Measurements from ENCODE around the gene ABCE1. TPM values are rescaled to one million over a fixed set of nuclear protein-coding genes. Genes with fewer than 3 reads are reported as not detected.
A peak's percentile ranks its signal among the peaks of the same experiment; 100 is the strongest.

ABCE1 gene
- total and polyA plus RNA-seq, 2 donors (not counting 3 experiments of a cell fraction or from before 2014, with no cell fraction given): 38.4 to 114 TPM

GRCh38 chr4:145178740-145179280 is 80.7 kb downstream of the ABCE1 start:
- Histone ChIP-seq H3K36me3 (ENCODE audit: control insufficient read depth in 2 of 2, extremely low read depth in 1 of 2, insufficient read depth in 2 of 2, low read length in 2 of 2) (peaks cover 1 to 2% of the 10 kb centered on the region in 2 experiments), H3K27me3 (ENCODE audit: control insufficient read depth in 2 of 2, insufficient read depth in 2 of 2, low read length in 2 of 2) (no peaks in the 10 kb centered on the region), H3K9me1 (replicated peaks; ENCODE audit: control insufficient read depth, extremely low read depth, insufficient read depth, low read length) (no peaks in the 10 kb centered on the region), H3K4me1 (ENCODE audit: control insufficient read depth, extremely low read depth, insufficient read depth, low read length) (peaks cover 18% of the 10 kb centered on the region), H3K4me2 (ENCODE audit: insufficient read depth, low read length) (peak overlapping the region; percentile 99), H4K20me1 (replicated peaks; ENCODE audit: control insufficient read depth, extremely low read depth, insufficient read depth, low read length) (peaks cover 6% of the 10 kb centered on the region), H3K4me3 (replicated peaks in 1 of 3; ENCODE audit: insufficient read depth in 1 of 3, low read depth in 1 of 3, low read length in 3 of 3) (peak overlapping the region; percentile 78 to 93 (median 92)), H3K79me2 (ENCODE audit: control insufficient read depth, insufficient read depth, low read length) (peaks cover 58% of the 10 kb centered on the region), H3K27ac (ENCODE audit: insufficient read depth, low read depth, low read length) (peak overlapping the region; percentile 78), H3K9me3 (replicated peaks; ENCODE audit: control insufficient read depth, insufficient read depth, low read length) (no peaks in the 10 kb centered on the region), H2AFZ (ENCODE audit: low read depth, low read length) (no peak overlapping the region), H3K9ac (replicated peaks; ENCODE audit: extremely low read depth, insufficient read depth, low read length) (peak overlapping the region; percentile 83)
- dilution Hi-C loops (cut with MboI; ENCODE audit: extremely low pct_ligation_motif_present, low sequenced_read_pairs): no loop called here
- BruUV-seq (replicated peaks): no TSS peak
- POLR2A ChIA-PET: interaction anchor here (0.6 kb wide), 1 partner anchor 11 kb away, joined by 5 read pairs; no protein-coding TSS in a partner anchor
- DNase-seq (ENCODE audit: low read depth, low spot score) (peak; percentile 60), FAIRE-seq (no peak)
- TF ChIP-seq GATA2 (IDR thresholded peaks at IDR 0.05; ENCODE audit: insufficient read depth, insufficient read length, low read depth, low read length): no peak
- no peak for TF ChIP-seq EZH2 (IDR thresholded peaks at IDR 0.05; ENCODE audit: borderline replicate concordance, low read depth, low read length, severe bottlenecking)
- TF ChIP-seq POLR2AphosphoS5 (IDR thresholded peaks at IDR 0.05; ENCODE audit: insufficient read depth, low read depth, low read length): no peak
- intact Hi-C loops (cut with micrococcal nuclease): no loop called here
- CTCF ChIA-PET: interaction anchor here (0.8 to 3.0 kb wide), 3 partner anchors 9 to 438 kb away, joined by 3 to 13 read pairs (median 11); no protein-coding TSS in a partner anchor

Small RNAs within 50 kb of the gene (small RNA-seq; reads per million reads assigned to genes)
- gene RF00019 (ENCODE audit: insufficient read depth, insufficient read length, low read depth, low replicate concordance): not detected

Other genes starting within 250 kb of the ABCE1 start
- 21.4 and 24.0 TPM in 2 replicates for gene ANAPC10, start 115 bp upstream of the ABCE1 start, total RNA-seq
- gene ANAPC10, start 115 bp upstream of the ABCE1 start, polyA plus RNA-seq: 11.9 and 15.7 TPM in 2 replicates
- 39.5 and 40.9 TPM in 2 replicates for gene OTUD4, start 82.3 kb downstream of the ABCE1 start, total RNA-seq
- 12.4 and 12.6 TPM in 2 replicates for gene OTUD4, start 82.3 kb downstream of the ABCE1 start, polyA plus RNA-seq